Stimulated activated CD4-positive, alpha-beta T cell treated with anti-CD3 and anti-CD28 coated beads, Interleukin-1b, Interleukin-23, amount 100 ng/mL, for 24 hours (primary cell): ENCODE data around the gene PRPS1.
A peak's percentile ranks its signal among the peaks of the same experiment; 100 is the strongest.
"Not testable (repeated sequence)": the region's sequence is repeated elsewhere in the genome, so short reads cannot be mapped to it uniquely, and the experiment has no call there.

Experiments used
- DNase-seq, 4 experiments: peaks; one replicate each; pipeline ENCODE4 v3.0.0-alpha.2; 2020; ENCODE audit warnings: low read depth in 4 of 4, low spot score in 1 of 4

The PRPS1 gene

GRCh38 chrX:107627838-107628661 lies at the start of gene PRPS1:
TSS of gene PRPS1 (plus strand) at chrX:107628510. CDS start at chrX:107628629, 119 bp downstream.
- DNase-seq: peak; percentile 62 to 84 (median 72)

GRCh38 chrX:107579956-107580355 lies 48.4 kb upstream of the PRPS1 start:
- no peak for DNase-seq

DNA sequence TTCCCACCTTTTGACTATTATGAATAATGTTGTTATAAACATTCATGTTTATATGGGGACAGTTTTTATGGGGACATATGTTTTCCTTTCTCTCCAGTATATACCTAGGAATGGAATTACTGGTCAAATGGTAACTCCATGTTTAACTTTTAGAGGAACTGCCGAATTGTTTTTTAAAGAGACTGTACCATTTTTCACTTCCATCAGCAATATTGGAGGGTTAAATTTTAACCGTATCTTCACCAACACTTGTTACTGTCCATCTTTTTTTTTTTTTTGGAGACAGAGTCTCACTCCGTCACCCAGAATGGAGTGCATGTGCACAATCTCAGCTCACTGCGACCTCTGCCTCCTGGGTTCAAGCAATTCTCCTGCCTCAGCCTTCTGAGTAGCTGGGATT lies 46.4 kb upstream of the PRPS1 start:
- DNase-seq: no peak

- DNase-seq: no peak
Measured at GRCh38 chrX:107589243-107589642, 39.1 kb upstream of the PRPS1 start.

GRCh38 chrX:107596651-107597050 lies 31.7 kb upstream of the PRPS1 start:
- DNase-seq: no peak

DNA sequence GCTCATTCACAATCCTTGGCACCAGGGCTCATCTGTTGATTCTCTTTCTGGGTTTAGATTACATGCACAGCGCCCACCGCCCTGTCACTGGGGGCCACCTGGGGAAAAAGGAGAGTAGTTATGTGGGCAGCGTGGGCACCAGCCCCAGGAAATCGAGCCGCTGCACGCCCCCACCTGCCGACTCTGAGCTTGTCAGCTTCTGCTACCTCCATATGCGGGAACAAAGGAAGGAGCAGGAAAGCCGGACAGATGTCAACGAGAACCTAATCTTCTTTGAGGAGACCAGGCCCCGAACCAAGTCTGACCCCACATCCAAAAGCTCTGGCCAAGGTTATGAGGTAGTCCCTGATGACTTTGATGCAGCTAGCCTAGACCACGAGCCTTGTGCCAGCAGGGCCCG lies 31.0 kb upstream of the PRPS1 start:
- DNase-seq: no peak

DNA sequence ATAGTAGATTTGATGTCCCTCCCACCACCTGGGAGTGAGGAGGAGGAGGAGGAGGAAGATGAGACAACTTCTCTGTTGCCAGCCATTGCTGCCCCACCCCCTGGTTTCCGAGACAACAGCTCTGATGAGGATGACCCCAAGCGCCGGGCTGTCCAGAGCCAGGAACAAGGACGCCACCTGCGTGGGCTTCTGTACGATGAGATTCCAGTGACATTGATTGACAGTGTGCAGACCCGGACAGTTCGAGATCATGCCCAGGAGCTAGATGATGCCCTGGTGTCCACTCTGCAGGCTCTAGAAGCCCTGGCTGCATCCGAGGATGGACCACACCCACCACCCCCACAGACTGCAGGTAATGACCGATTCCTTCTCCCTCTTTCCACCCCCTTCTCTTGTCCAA lies 30.5 kb upstream of the PRPS1 start:
- no peak for DNase-seq

DNA sequence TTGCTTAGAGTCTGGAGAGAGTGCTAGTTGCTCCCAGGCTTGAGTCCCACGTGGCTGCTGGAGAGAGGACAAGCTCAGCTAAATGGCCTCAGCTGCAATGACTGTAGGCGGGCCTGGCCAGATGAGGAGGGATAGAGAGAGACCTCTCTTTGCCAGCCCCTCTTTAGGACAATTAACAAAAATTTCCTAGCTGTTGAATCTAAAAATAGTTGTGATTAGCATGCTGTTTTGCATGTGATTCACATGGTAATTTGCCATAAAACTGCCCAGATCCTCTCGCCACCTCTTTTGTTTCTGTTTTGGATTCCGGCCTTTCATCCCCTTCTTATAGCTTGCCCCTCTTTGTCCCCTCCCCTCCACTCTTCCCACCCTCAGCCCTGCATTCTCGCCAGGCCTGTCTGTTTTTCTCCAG lies 28.9 kb upstream of the PRPS1 start:
- no peak for DNase-seq

DNA sequence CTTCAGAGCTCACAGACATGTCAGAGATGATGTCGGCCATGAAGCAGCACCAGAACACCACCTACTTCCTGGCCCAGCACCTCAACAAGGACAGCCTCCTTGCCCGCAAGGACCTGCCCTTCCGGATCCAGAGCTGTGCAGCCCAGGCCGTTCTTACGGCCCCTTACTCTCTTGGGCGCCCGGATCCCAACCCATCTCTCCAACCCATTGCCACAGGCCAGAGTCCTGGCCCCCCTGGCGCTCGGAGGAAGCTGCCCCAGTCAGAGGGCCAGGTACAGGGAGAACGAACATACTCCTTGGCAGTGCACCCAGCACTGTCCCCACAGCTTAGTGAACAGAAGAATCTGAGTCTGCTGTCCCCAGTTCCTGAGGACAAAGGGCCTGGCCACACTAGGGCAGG lies 27.9 kb upstream of the PRPS1 start:
- no peak for DNase-seq

GRCh38 chrX:107601326-107601725 lies 27.0 kb upstream of the PRPS1 start:
- DNase-seq: no peak

DNA sequence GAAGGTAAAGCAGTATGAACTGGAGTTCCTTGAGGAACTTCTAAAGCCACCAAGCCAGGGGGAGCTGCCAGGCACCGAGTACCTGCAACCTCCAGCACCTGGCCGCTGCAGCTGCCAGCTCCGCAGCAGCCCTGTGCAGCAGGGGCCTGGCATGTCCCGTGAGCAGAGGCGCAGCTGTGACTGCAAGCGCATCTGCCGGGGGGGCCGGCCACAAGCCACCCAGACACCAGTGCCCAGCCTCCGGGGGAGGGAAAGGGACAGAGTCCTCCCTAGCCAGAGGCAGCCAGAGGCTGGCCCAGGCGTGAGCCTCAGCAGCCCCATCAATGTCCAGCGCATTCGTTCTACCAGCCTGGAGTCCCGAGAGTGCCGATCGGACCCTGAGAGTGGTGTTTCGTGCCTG lies 26.6 kb upstream of the PRPS1 start:
- no peak for DNase-seq

DNA sequence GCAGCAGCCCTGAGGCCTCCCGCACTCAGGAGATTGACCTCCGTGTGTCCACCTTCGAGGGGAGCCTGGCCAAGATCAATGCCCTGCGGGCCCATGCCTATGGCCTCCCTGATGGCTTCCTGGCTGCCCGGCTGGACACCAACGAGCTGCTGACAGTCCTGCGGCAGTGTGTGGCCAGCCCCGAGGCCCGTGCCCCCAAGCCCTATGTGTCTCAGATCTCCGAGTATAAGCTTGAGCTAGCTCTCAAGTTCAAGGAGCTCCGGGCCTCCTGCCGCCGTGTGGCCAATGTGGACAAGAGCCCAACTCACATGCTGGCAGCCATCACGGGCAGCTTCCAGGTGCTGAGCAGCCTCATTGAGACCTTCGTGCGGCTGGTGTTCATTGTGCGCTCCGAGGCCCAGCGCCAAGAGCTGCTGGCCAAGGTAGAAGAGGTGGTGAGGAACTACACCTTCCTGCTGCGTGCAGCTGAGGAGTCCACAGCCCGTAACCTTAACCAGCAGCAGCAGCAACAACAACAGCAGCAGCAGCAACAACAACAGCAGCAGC lies 25.5 kb upstream of the PRPS1 start:
- DNase-seq: no peak

- no peak for DNase-seq
Measured at GRCh38 chrX:107603429-107604159, 24.7 kb upstream of the PRPS1 start.

GRCh38 chrX:107609061-107609460 lies 19.2 kb upstream of the PRPS1 start:
- DNase-seq: not testable (repeated sequence)

GRCh38 chrX:107610667-107611066 lies 17.6 kb upstream of the PRPS1 start:
- no peak for DNase-seq

DNA sequence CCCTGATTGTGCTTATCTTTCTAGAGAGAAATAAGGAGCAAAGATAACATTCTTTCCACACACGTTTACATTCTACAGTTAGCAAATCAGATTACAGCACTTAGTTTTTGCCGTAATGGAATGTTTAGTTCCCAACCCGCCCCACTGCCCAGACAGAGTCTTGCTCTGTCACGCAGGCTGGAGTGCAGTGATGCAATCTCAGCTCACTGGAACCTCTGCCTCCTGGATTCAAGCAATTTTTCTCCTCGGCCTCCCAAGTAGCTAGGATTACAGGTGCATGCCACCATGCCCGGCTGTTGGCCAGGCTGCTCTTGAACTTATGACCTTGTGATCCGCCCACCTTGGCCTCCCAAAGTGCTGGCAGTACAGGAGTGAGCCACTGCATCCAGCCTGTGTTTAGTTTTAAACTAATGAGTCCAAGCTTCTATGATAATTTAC lies 8.4 kb upstream of the PRPS1 start:
- no peak for DNase-seq

- DNase-seq: no peak
Measured at GRCh38 chrX:107624893-107625292, 3.4 kb upstream of the PRPS1 start.

GRCh38 chrX:107625739-107626138 lies 2.6 kb upstream of the PRPS1 start:
- DNase-seq: no peak

DNA sequence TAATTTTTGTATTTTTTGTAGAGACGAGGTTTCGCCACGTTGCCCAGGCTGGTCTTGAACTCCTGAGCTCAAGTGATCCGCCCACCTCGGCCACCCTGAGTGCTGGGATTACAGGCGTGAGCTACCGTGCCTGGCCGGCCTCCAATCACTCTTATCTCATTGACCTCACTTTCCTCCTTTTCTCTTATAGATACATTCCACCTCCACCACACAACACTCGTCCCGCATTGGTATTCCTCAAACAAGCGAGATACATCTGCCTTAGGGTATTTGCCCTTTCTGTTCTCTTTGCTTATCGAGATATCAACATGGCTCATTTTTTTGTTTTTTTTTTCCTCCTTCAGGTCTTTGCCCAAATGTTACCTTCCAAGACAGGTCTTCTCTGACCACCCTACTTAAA lies 1.8 kb upstream of the PRPS1 start:
- no peak for DNase-seq

DNA sequence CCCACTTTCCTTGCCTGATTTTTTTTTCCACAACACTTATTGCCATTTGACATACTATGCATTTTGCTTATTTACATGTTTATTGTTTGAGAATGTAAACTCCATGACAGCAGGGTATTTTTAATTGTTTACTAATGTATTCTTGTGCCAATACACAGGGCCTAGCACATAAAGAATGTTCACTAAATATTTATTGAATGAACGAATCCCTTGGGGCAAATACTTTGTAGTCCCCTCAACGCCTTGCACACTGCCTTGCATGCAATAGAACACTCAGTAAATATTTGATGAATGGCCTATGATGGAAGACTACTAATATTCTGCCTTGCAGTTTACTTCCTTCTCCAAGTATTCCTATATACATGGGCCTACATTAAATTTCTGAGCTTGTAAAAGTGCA lies 1.4 kb upstream of the PRPS1 start:
- no peak for DNase-seq

DNA sequence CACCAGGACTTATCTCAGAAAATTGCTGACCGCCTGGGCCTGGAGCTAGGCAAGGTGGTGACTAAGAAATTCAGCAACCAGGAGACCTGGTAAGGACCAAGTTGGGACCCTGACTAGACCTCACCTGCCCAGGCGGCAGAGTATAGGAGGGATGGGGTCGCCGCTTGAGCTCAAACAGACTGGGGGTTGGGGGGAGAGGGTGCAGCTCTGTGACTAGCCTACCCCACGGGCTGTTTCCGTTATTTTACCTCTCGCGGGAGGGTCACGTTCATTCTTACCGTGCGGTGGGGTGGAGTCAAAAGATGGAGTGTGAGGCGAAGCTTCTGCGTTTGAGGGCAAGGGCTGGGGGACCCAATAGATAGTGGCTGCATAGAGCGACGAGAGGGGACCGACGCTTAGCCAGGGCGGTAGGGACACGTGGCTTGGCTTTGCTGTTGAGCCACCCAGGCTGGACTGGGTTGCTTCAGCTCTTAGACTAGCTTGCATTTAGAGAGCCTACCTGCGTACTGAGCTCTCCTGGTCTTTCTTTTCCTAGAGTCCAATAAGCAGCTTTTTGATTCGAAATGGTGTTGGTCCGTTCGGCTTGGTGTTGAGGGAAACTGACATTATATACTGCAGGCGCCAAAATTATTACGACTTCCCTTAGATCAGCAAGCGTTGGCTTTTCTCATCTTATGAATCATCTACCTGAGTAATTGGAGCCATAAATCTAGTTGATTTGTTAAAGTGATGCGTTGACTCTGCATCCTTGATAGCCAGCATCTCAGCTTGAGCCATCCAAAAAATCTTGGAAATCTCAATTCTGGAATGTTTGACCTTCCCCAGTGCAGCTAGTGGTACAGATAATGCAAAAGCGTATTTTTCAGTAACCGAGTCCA lies 591 bp downstream of the PRPS1 start:
- DNase-seq: peak; percentile 2 to 25 (median 10)
